Neural cell (in vitro differentiated cells): ENCODE data around the gene ASCL4.

Experiments
- EP300 ChIP-seq: fragments of 450-650 bp; conservative IDR thresholded peaks from 2 replicates; pipeline ENCODE4 v1.6.1; 2014; ENCODE audit warnings: antibody characterized with exemption, mild to moderate bottlenecking, moderate library complexity; ENCODE audit not compliant: poor library complexity, severe bottlenecking
- EZH2 ChIP-seq: fragments of 200-600, 300-800 bp; shearing (Covaris generic), sonication (generic); IDR thresholded peaks from 2 replicates; pipeline ENCODE4 v1.6.1; 2014; ENCODE audit warnings: antibody characterized with exemption, low read length, borderline replicate concordance, mild to moderate bottlenecking; ENCODE audit not compliant: insufficient read depth, poor library complexity, severe bottlenecking
- MXI1 ChIP-seq: fragments of 450-650 bp; conservative IDR thresholded peaks from 2 replicates; pipeline ENCODE4 v1.6.1; 2014; ENCODE audit warnings: antibody characterized with exemption, mild to moderate bottlenecking; ENCODE audit not compliant: poor library complexity, severe bottlenecking
- POLR2AphosphoS5 ChIP-seq: IDR thresholded peaks from 2 replicates; pipeline ENCODE4 v1.6.1; 2012
- SMC3 ChIP-seq: fragments of 450-650 bp; conservative IDR thresholded peaks from 2 replicates; pipeline ENCODE4 v1.6.1; 2014; ENCODE audit warnings: antibody characterized with exemption, mild to moderate bottlenecking, moderate library complexity; ENCODE audit not compliant: poor library complexity
- TAF1 ChIP-seq: IDR thresholded peaks from 2 replicates; pipeline ENCODE4 v1.6.1; 2012; ENCODE audit warnings: low read depth
- TF ChIP-seq, protein P1 (sequence below): fragments of 450-650 bp; IDR thresholded peaks from 2 replicates; pipeline ENCODE4 v1.5.1; 2014; ENCODE audit warnings: antibody characterized with exemption, mild to moderate bottlenecking, moderate library complexity; ENCODE audit not compliant: poor library complexity, severe bottlenecking

- TF ChIP-seq, protein P1, sequence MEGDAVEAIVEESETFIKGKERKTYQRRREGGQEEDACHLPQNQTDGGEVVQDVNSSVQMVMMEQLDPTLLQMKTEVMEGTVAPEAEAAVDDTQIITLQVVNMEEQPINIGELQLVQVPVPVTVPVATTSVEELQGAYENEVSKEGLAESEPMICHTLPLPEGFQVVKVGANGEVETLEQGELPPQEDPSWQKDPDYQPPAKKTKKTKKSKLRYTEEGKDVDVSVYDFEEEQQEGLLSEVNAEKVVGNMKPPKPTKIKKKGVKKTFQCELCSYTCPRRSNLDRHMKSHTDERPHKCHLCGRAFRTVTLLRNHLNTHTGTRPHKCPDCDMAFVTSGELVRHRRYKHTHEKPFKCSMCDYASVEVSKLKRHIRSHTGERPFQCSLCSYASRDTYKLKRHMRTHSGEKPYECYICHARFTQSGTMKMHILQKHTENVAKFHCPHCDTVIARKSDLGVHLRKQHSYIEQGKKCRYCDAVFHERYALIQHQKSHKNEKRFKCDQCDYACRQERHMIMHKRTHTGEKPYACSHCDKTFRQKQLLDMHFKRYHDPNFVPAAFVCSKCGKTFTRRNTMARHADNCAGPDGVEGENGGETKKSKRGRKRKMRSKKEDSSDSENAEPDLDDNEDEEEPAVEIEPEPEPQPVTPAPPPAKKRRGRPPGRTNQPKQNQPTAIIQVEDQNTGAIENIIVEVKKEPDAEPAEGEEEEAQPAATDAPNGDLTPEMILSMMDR = no peak
- TF ChIP-seq TAF1 (no peak), MXI1 (no peak), SMC3 (no peak), EP300 (no peak), EZH2 (no peak), POLR2AphosphoS5 (no peak)
These were observed 40.4 kb upstream of the ASCL4 start for GRCh38 chr12:107734139-107734538.
